Activated B cell treated with CpG ODN at 0.5 μM for 24 hours (primary cell): Measurements from ENCODE around the gene TPRX1. TPM values are rescaled to one million over a fixed set of nuclear protein-coding genes. Genes with fewer than 3 reads are reported as not detected.

ENCODE experiments used
- ATAC-seq: fragments of 200-7000 bp; cut with Tn5 transposase; one replicate; pipeline ENCODE4 v1.10.0; 2021; ENCODE audit warnings: low read depth, mild to moderate bottlenecking, moderate library complexity
- CTCF ChIA-PET: fragments of 350-600 bp; sonication (Branson Sonifier 250); formaldehyde crosslinking; loops from one replicate; lab custom pipeline; 2021; ENCODE audit warnings: antibody characterized with exemption; lab: Charles Lee
- POLR2A ChIA-PET: fragments of 350-600 bp; sonication (Branson Sonifier 250); formaldehyde crosslinking; loops from one replicate; lab custom pipeline; 2021; ENCODE audit warnings: antibody characterized with exemption; lab: Charles Lee
- DNase-seq: peaks from one replicate; pipeline ENCODE4 v3.0.0; 2022
- H3K27ac Mint-ChIP-seq: one replicate; pipeline ENCODE4 v1.8.0; 2020; ENCODE audit warnings: mixed read lengths
- H3K27me3 Mint-ChIP-seq: one replicate; pipeline ENCODE4 v1.8.0; 2021; ENCODE audit warnings: mixed read lengths
- H3K36me3 Mint-ChIP-seq: one replicate; pipeline ENCODE4 v1.8.0; 2021; ENCODE audit warnings: low read depth, mixed read lengths
- H3K4me1 Mint-ChIP-seq: one replicate; pipeline ENCODE4 v1.8.0; 2021; ENCODE audit warnings: mixed read lengths
- H3K4me3 Mint-ChIP-seq: one replicate; pipeline ENCODE4 v1.8.0; 2020; ENCODE audit warnings: mild to moderate bottlenecking, mixed read lengths
- H3K9me3 Mint-ChIP-seq: one replicate; pipeline ENCODE4 v1.8.0; 2020; ENCODE audit warnings: mixed read lengths
- intact Hi-C: fragments of 100-400 bp; cut with micrococcal nuclease; formaldehyde crosslinking; loops from one replicate; pipeline ENCODE4 v1.15.1; 2024
- total RNA-seq: library from RNA; stranded (reverse); gene quantifications from 2 replicates; pipeline ENCODE4 v1.2.3, GENCODE V29; 2022
- TF ChIP-seq, protein P1 (sequence below): fragments of 200-600 bp; IDR thresholded peaks from one replicate; pipeline ENCODE4 v1.8.0; 2022; ENCODE audit warnings: antibody characterized with exemption, mild to moderate bottlenecking

TPRX1 gene
- total RNA-seq, 1 donor from 2014 or later, result not detected

DNA sequence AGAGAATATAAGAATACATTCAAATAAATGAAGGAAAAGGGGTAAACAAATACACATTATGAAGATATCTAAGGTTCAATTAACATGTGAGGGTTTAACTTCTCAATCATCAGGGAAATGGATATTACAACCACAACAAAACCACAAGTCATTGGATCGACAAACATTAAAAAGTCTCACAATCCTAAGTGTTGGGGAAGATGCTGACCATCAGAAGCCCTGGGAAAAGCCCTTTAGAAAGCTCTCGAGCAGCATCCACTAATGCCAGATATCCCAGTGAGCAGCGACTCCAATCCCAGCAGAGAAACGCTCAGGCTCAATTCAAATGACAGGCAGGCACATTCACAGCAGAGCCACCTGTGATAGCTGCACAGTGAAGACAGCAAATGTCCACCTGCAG is 3.1 kb downstream of the TPRX1 start:
- DNase-seq (no peak), ATAC-seq (no peak)
- Mint-ChIP-seq H3K4me1 (no peaks in the 10 kb centered on the region), H3K4me3 (no peak overlapping the region), H3K36me3 (peaks cover 2% of the 10 kb centered on the region), H3K27me3 (peaks cover 10% of the 10 kb centered on the region), H3K27ac (no peak overlapping the region), H3K9me3 (peaks cover 5% of the 10 kb centered on the region)
- CTCF ChIA-PET, result no interaction called here
- TF ChIP-seq, protein P1, sequence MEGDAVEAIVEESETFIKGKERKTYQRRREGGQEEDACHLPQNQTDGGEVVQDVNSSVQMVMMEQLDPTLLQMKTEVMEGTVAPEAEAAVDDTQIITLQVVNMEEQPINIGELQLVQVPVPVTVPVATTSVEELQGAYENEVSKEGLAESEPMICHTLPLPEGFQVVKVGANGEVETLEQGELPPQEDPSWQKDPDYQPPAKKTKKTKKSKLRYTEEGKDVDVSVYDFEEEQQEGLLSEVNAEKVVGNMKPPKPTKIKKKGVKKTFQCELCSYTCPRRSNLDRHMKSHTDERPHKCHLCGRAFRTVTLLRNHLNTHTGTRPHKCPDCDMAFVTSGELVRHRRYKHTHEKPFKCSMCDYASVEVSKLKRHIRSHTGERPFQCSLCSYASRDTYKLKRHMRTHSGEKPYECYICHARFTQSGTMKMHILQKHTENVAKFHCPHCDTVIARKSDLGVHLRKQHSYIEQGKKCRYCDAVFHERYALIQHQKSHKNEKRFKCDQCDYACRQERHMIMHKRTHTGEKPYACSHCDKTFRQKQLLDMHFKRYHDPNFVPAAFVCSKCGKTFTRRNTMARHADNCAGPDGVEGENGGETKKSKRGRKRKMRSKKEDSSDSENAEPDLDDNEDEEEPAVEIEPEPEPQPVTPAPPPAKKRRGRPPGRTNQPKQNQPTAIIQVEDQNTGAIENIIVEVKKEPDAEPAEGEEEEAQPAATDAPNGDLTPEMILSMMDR, result no peak
- intact Hi-C loops, result no loop called here
- POLR2A ChIA-PET, result no interaction called here

GRCh38 chr19:47798904-47799266 is 5.5 kb downstream of the TPRX1 start:
- Mint-ChIP-seq H3K4me1 (no peaks in the 10 kb centered on the region), H3K4me3 (no peak overlapping the region), H3K27ac (no peak overlapping the region), H3K27me3 (peaks cover 13% of the 10 kb centered on the region), H3K9me3 (peaks cover 5% of the 10 kb centered on the region), H3K36me3 (peaks cover 2% of the 10 kb centered on the region)
- POLR2A ChIA-PET, result no interaction called here
- DNase-seq (no peak), ATAC-seq (no peak)
- TF ChIP-seq, protein P1, result no peak
- intact Hi-C loops, result no loop called here
- CTCF ChIA-PET, result no interaction called here

- H3K4me3 Mint-ChIP-seq, result no peak overlapping the region
- H3K27ac Mint-ChIP-seq, result no peak overlapping the region
- H3K36me3 Mint-ChIP-seq, result peaks cover 2% of the 10 kb centered on the region
- TF ChIP-seq, protein P1, result no peak
- ChIA-PET POLR2A (no interaction called here), CTCF (no interaction called here)
- intact Hi-C loops, result no loop called here
- peaks cover 5% of the 10 kb centered on the region for H3K9me3 Mint-ChIP-seq
- ATAC-seq (no peak), DNase-seq (no peak)
- peaks cover 13% of the 10 kb centered on the region for H3K27me3 Mint-ChIP-seq
- no peaks in the 10 kb centered on the region for H3K4me1 Mint-ChIP-seq
Observed at GRCh38 chr19:47797996-47798903, 6.1 kb downstream of the TPRX1 start.

DNA sequence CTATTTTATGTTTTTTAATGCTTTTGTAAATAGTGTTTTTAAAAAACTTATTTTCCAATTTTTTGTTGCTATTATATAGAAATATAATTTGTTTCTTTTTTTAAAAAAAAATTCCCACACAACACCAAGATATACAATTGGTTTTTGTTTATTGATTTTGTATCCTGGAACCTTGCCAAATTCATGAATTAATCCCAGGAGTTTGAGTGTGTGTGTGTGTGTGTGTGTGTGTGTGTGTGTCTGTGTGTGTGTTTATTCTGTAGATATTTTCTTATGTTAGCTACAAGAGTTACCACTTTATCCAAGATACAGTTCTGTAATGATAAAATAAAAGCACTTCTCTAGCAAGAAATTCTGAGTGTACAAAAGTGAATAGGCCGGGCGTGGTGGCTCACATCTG is 7.6 kb downstream of the TPRX1 start:
- TF ChIP-seq, protein P1, result no peak
- ATAC-seq (no peak), DNase-seq (no peak)
- Mint-ChIP-seq H3K27me3 (peaks cover 13% of the 10 kb centered on the region), H3K36me3 (peaks cover 2% of the 10 kb centered on the region), H3K4me1 (no peaks in the 10 kb centered on the region), H3K9me3 (peaks cover 5% of the 10 kb centered on the region), H3K27ac (no peak overlapping the region), H3K4me3 (no peak overlapping the region)
- intact Hi-C loops, result no loop called here
- POLR2A ChIA-PET, result no interaction called here
- CTCF ChIA-PET, result no interaction called here

DNA sequence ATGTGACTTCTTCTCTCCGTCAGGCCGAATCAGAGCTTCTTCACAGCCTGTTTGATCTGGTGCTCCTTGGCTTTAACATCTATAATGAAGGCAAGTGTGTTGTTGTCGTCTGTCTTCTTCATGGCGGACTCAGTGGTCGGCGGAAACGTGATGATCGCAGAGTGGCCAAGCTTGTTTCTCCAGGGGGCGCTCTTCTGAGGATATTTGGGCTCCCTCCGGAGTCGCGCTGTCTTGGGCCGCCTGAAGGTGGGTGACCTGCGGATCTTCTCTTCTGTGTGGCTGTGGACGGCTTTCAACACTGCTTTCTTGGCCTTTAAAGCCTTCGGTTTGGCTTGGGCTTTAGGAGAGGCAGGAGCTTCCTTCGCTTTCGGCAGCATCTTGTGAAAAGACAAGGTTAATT is 9.8 kb downstream of the TPRX1 start:
- Mint-ChIP-seq H3K27ac (no peak overlapping the region), H3K9me3 (no peaks in the 10 kb centered on the region), H3K27me3 (peaks cover 14% of the 10 kb centered on the region), H3K4me3 (no peak overlapping the region), H3K36me3 (no peaks in the 10 kb centered on the region), H3K4me1 (no peaks in the 10 kb centered on the region)
- DNase-seq (no peak), ATAC-seq (no peak)
- TF ChIP-seq, protein P1, result no peak
- ChIA-PET CTCF (no interaction called here), POLR2A (no interaction called here)
- intact Hi-C loops, result no loop called here
